Lower leg skin (tissue), 3 donors: Measurements from ENCODE around the gene KCNIP4.

Source experiments
- CTCF ChIP-seq, 3 donors: fragments of 450-650 bp; IDR thresholded peaks; one replicate each; pipeline ENCODE4 v1.5.1; 2016; ENCODE audit warnings: antibody characterized with exemption in 3 of 3, mild to moderate bottlenecking in 3 of 3, moderate library complexity in 2 of 3
- POLR2A ChIP-seq, 2 donors: fragments of 450-650 bp; IDR thresholded peaks; one replicate each; pipeline ENCODE4 v1.6.1; 2016 to 2017; ENCODE audit warnings: antibody characterized with exemption in 2 of 2, mild to moderate bottlenecking in 1 of 2, moderate library complexity in 1 of 2

- TF ChIP-seq CTCF (IDR thresholded peaks at IDR 0.05) (no peak), POLR2A (IDR thresholded peaks at IDR 0.05) (no peak)
Measured at GRCh38 chr4:20813700-20814099, 1134.9 kb downstream of the KCNIP4 start.
